ENCODE measurements around the gene MRPS5. TPM values are rescaled to one million over a fixed set of nuclear protein-coding genes. Genes with fewer than 3 reads are reported as not detected.

Gene MRPS5
- total RNA-seq, 2 experiments from 2014 or later: 89.6 to 90.2 TPM

GRCh38 chr2:95079199-95079683, 42.4 kb downstream of the MRPS5 start:
- BruUV-seq (replicated peaks): no TSS peak
- no peak for DNase-seq (ENCODE audit: low spot score)
- H2AFZ ChIP-seq (ENCODE audit: low read length): no peak overlapping the region
- TF ChIP-seq EZH2phosphoT487 (IDR thresholded peaks at IDR 0.05; ENCODE audit: borderline replicate concordance, low read depth, low read length) (no peak), CTCF (conservative IDR thresholded peaks at IDR 0.05; ENCODE audit: low read length) (no peak)
- H3K36me3 ChIP-seq (ENCODE audit: insufficient read depth, low read length): no peaks in the 10 kb centered on the region
- no peaks in the 10 kb centered on the region for H3K9me2 ChIP-seq (ENCODE audit: insufficient read depth, low read length)
- H4K20me1 ChIP-seq (ENCODE audit: insufficient read depth, low read length): no peaks in the 10 kb centered on the region
- no peaks in the 10 kb centered on the region for H3K79me2 ChIP-seq (ENCODE audit: insufficient read depth, low read depth, low read length)
- H3K9me3 ChIP-seq (ENCODE audit: low read length): no peaks in the 10 kb centered on the region
- ChIA-PET CTCF (ENCODE audit: unreplicated experiment) (no interaction called here), POLR2A (interaction anchor here (0.9 kb wide), 1 partner anchor 17 kb away, joined by 3 read pairs; no protein-coding TSS in a partner anchor)
- peaks cover 16% of the 10 kb centered on the region for H3K4me1 ChIP-seq (ENCODE audit: insufficient read depth, low read length, poor library complexity, severe bottlenecking)
- no peak overlapping the region; the same call in 1 of the 2 replicates for H3K4me2 ChIP-seq (ENCODE audit: low read length)
- no peak overlapping the region for H3K4me3 ChIP-seq (ENCODE audit: low read depth, low read length, poor library complexity, severe bottlenecking)
- H3K27ac ChIP-seq (ENCODE audit: low read depth, low read length, poor library complexity, severe bottlenecking): no peak overlapping the region
- intact Hi-C loops (cut with micrococcal nuclease; ENCODE audit: unreplicated experiment): loop anchor here (5.0 kb wide), 1 partner anchor 38 kb away; no protein-coding TSS in a partner anchor

DNA sequence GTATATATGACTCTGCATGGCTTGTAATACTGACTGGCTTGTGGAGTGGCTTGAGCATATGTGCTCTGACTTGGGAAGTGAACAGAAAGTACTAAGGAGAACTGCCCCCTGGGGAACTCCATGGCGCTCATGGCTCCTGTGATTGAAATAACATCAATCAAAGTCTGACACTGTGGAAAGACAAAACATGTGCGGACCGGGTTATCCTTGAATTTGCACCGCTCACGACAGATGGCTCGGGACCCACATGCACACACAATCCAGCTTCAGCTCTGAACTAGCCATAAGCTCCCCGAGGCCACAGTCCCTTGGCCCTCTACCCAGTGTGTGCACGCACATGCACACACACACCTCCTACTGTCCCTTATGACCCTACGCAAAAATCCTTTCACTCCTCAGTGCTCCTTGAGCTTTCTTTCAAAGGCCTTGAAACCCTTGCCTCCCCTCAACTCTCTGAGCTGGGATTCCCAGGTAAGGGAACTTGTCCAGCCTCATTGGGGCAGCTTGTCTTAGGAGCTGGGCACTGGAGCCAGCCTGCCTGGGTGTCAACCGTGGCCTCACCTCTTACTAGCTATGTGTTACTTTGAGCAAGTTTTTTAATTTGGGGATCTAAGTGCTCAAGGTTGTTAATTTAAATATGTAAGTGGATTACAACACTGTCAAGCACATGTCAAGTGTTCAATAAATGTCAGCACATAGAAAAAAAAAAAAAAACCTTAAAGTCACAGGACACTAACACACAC, 43.6 kb downstream of the MRPS5 start:
- H3K9me3 ChIP-seq (ENCODE audit: low read length): no peaks in the 10 kb centered on the region
- intact Hi-C loops (cut with micrococcal nuclease; ENCODE audit: unreplicated experiment): loop anchor here (2.0 to 5.0 kb wide), 2 partner anchors 39 to 129 kb away; partner anchors contain the start of gene ZNF892
- BruUV-seq (replicated peaks): no TSS peak
- no peak overlapping the region for H3K27ac ChIP-seq (ENCODE audit: low read depth, low read length, poor library complexity, severe bottlenecking)
- DNase-seq (ENCODE audit: low spot score): no peak
- H2AFZ ChIP-seq (ENCODE audit: low read length): no peak overlapping the region
- H4K20me1 ChIP-seq (ENCODE audit: insufficient read depth, low read length): no peaks in the 10 kb centered on the region
- peaks cover 16% of the 10 kb centered on the region for H3K4me1 ChIP-seq (ENCODE audit: insufficient read depth, low read length, poor library complexity, severe bottlenecking)
- H3K9me2 ChIP-seq (ENCODE audit: insufficient read depth, low read length): no peaks in the 10 kb centered on the region
- 0 out of 2 replicates have a peak overlapping the region, but pooled peaks have one; percentile 26 for H3K4me2 ChIP-seq (ENCODE audit: low read length)
- POLR2A ChIA-PET: interaction anchor here (0.9 to 1.0 kb wide), 2 partner anchors 15 to 39 kb away, joined by 3 to 4 read pairs; no protein-coding TSS in a partner anchor
- CTCF ChIA-PET (ENCODE audit: unreplicated experiment): interaction anchor here (0.8 kb wide), 1 partner anchor 56 kb away, joined by 3 read pairs; no protein-coding TSS in a partner anchor
- TF ChIP-seq CTCF (conservative IDR thresholded peaks at IDR 0.05; ENCODE audit: low read length) (no peak), EZH2phosphoT487 (IDR thresholded peaks at IDR 0.05; ENCODE audit: borderline replicate concordance, low read depth, low read length) (no peak)
- no peaks in the 10 kb centered on the region for H3K36me3 ChIP-seq (ENCODE audit: insufficient read depth, low read length)
- H3K79me2 ChIP-seq (ENCODE audit: insufficient read depth, low read depth, low read length): no peaks in the 10 kb centered on the region
- H3K4me3 ChIP-seq (ENCODE audit: low read depth, low read length, poor library complexity, severe bottlenecking): no peak overlapping the region

GRCh38 chr2:95077530-95077825, 44.1 kb downstream of the MRPS5 start:
- no peak overlapping the region for H3K27ac ChIP-seq (ENCODE audit: low read depth, low read length, poor library complexity, severe bottlenecking)
- H3K9me3 ChIP-seq (ENCODE audit: low read length): no peaks in the 10 kb centered on the region
- no peak overlapping the region for H2AFZ ChIP-seq (ENCODE audit: low read length)
- TF ChIP-seq EZH2phosphoT487 (IDR thresholded peaks at IDR 0.05; ENCODE audit: borderline replicate concordance, low read depth, low read length) (no peak), CTCF (conservative IDR thresholded peaks at IDR 0.05; ENCODE audit: low read length) (no peak)
- DNase-seq (ENCODE audit: low spot score): peak; percentile 9
- no peaks in the 10 kb centered on the region for H4K20me1 ChIP-seq (ENCODE audit: insufficient read depth, low read length)
- H3K79me2 ChIP-seq (ENCODE audit: insufficient read depth, low read depth, low read length): no peaks in the 10 kb centered on the region
- H3K9me2 ChIP-seq (ENCODE audit: insufficient read depth, low read length): no peaks in the 10 kb centered on the region
- H3K4me1 ChIP-seq (ENCODE audit: insufficient read depth, low read length, poor library complexity, severe bottlenecking): peaks cover 16% of the 10 kb centered on the region
- no peaks in the 10 kb centered on the region for H3K36me3 ChIP-seq (ENCODE audit: insufficient read depth, low read length)
- ChIA-PET CTCF (ENCODE audit: unreplicated experiment) (no interaction called here), POLR2A (no interaction called here)
- intact Hi-C loops (cut with micrococcal nuclease; ENCODE audit: unreplicated experiment): loop anchor here (2.0 to 5.0 kb wide), 2 partner anchors 40 to 129 kb away; partner anchors contain the start of gene ZNF892
- no TSS peak for BruUV-seq (replicated peaks)
- H3K4me3 ChIP-seq (ENCODE audit: low read depth, low read length, poor library complexity, severe bottlenecking): no peak overlapping the region
- H3K4me2 ChIP-seq (ENCODE audit: low read length): no peak overlapping the region

All from OCI-LY7 (cell line).